K562 (cell line): Measurements from ENCODE around the gene DCAF8. TPM values are rescaled to one million over a fixed set of nuclear protein-coding genes. Genes with fewer than 3 reads are reported as not detected.

Source experiments
- CTCF ChIP-seq, 3 experiments: IDR thresholded peaks in 2 of 3; conservative IDR thresholded peaks in 1 of 3; 2 replicates each; pipeline ENCODE4 v1.5.1; 2011 to 2012; ENCODE audit warnings: low read length in 3 of 3, mild to moderate bottlenecking in 3 of 3, control low read depth in 2 of 3, improper control_type of control experiment in 1 of 3, inconsistent platforms in 1 of 3, low read depth in 1 of 3, mixed read lengths in 1 of 3, moderate library complexity in 1 of 3; ENCODE audit not compliant: insufficient read depth in 2 of 3
- KLF6 ChIP-seq: fragments of 250-450 bp; sonication (Bioruptor Pico); IDR thresholded peaks from 2 replicates; pipeline ENCODE4 v1.4.0; 2020; ENCODE audit warnings: mild to moderate bottlenecking, moderate library complexity, borderline replicate concordance
- NR2F6 ChIP-seq: fragments of 450-650 bp; formaldehyde crosslinking; IDR thresholded peaks from 2 replicates; pipeline ENCODE4 v1.4.0; 2020; ENCODE audit warnings: mild to moderate bottlenecking
- NUFIP1 ChIP-seq: fragments of 450-650 bp; IDR thresholded peaks from 2 replicates; pipeline ENCODE4 v1.6.1; 2018; ENCODE audit not compliant: partially characterized antibody
- RREB1 ChIP-seq: fragments of 250-450 bp; sonication (Bioruptor Pico); IDR thresholded peaks from 2 replicates; pipeline ENCODE4 v1.4.0; 2020
- USF2 ChIP-seq: sonication (generic); formaldehyde crosslinking; IDR thresholded peaks from 2 replicates; pipeline ENCODE4 v1.5.0; 2020; ENCODE audit warnings: missing genetic modification reagents
- polyA plus RNA-seq, 8 experiments: library from polyadenylated mRNA; depleted of rRNA in 4 of 8; stranded (reverse) in 5 of 8; unstranded in 3 of 8; fragments of >200 nt; fragmentation: Nextera tagmentation in 2 of 8; fragmentation: Illumina TruSeq in 1 of 8; extraction: Ambion mirVana in 2 of 8; extraction: Trizol in 1 of 8; gene quantifications; 2 replicates each; pipeline versions ENCODE4 v1.2.1 to v1.2.3, GENCODE V29; 2011 to 2014; ENCODE audit warnings: inconsistent platforms in 1 of 8, missing spikeins in 1 of 8
- total RNA-seq, 7 experiments: library from RNA; depleted of rRNA in 6 of 7; stranded (reverse); fragments of >200 nt in 6 of 7; fragmentation: Illumina TruSeq in 2 of 7; extraction: Trizol in 2 of 7; gene quantifications; 2 replicates each; pipeline versions ENCODE4 v1.2.1 to v1.2.3, GENCODE V29; 2011 to 2021; ENCODE audit warnings: low replicate concordance in 1 of 7

DCAF8 gene
- total and polyA plus RNA-seq, 9 of the 15 experiments (the other 6 are each of a cell fraction or from before 2014, with no cell fraction given), result 11.6 to 149 (median 81.3) TPM

- TF ChIP-seq RREB1 (CRISPR knock-in tag) (no peak), KLF6 (CRISPR knock-in tag) (no peak), NR2F6 (CRISPR knock-in tag) (no peak), NUFIP1 (no peak), CTCF (IDR thresholded peaks at IDR 0.05 in 2 of 3, conservative IDR thresholded peaks at IDR 0.05 in 1 of 3; ENCODE audit: insufficient read depth in 2 of 3, low read depth in 1 of 3, low read length in 3 of 3) (peak; percentile 22 to 40 (median 37); a peak in 3 of 6 replicates), USF2 (CRISPR knock-in tag) (no peak)
Measured at GRCh38 chr1:160219062-160219929, 43.1 kb downstream of the DCAF8 start (continued).
